HFFc6 (cell line): ENCODE data around the gene SCGB1C2. TPM values are rescaled to one million over a fixed set of nuclear protein-coding genes. Genes with fewer than 3 reads are reported as not detected.

ENCODE experiments used
- DNase-seq: peaks from one replicate; pipeline ENCODE4 v3.0.0-alpha.2; 2018
- H3K27ac Mint-ChIP-seq: 2 replicates; pipeline ENCODE4 v1.8.0; 2020; ENCODE audit warnings: mild to moderate bottlenecking, mixed read lengths
- H3K27me3 Mint-ChIP-seq: 2 replicates; pipeline ENCODE4 v1.8.0; 2021; ENCODE audit warnings: mild to moderate bottlenecking, moderate library complexity, mixed read lengths; ENCODE audit not compliant: insufficient read depth
- H3K36me3 Mint-ChIP-seq: 2 replicates; pipeline ENCODE4 v1.8.0; 2021; ENCODE audit warnings: low read depth, mixed read lengths
- H3K4me1 Mint-ChIP-seq: 2 replicates; pipeline ENCODE4 v1.8.0; 2020; ENCODE audit warnings: low read depth, mixed read lengths
- H3K4me3 Mint-ChIP-seq: 2 replicates; pipeline ENCODE4 v1.8.0; 2020; ENCODE audit warnings: mild to moderate bottlenecking, moderate library complexity, mixed read lengths
- H3K9me3 Mint-ChIP-seq: 2 replicates; pipeline ENCODE4 v1.8.0; 2020; ENCODE audit warnings: mild to moderate bottlenecking, mixed read lengths
- CTCF ChIP-seq: fragments of 200-600 bp; sonication (generic); IDR thresholded peaks from 2 replicates; pipeline ENCODE4 v1.5.0; 2021; ENCODE audit warnings: antibody characterized with exemption, mild to moderate bottlenecking
- total RNA-seq, 6 experiments: library from RNA; stranded (reverse); fragmentation: NEBNext Ultra II Directional; extraction: Animal tissue kit (Norgen Biotek cat#: 25700); gene quantifications; 2 replicates in 1 of 6; 3 replicates in 5 of 6; pipeline ENCODE4 v1.2.3, GENCODE V29; 2021

SCGB1C2 gene
- total RNA-seq, 6 experiments from 2014 or later, result not detected

- H3K9me3 Mint-ChIP-seq, result no peaks in the 10 kb centered on the region
- DNase-seq, result no peak
- peaks cover 7% of the 10 kb centered on the region for H3K4me1 Mint-ChIP-seq
- TF ChIP-seq CTCF, result no peak
- H3K27me3 Mint-ChIP-seq, result peaks cover 9% of the 10 kb centered on the region
- H3K4me3 Mint-ChIP-seq, result no peak overlapping the region
- no peaks in the 10 kb centered on the region for H3K36me3 Mint-ChIP-seq
- no peak overlapping the region for H3K27ac Mint-ChIP-seq
Observed at GRCh38 chr17:148757-149156, 11.4 kb downstream of the SCGB1C2 start.

GRCh38 chr17:149231-149630 lies 11.9 kb downstream of the SCGB1C2 start:
- no peak; the same call in 1 of the 2 replicates for TF ChIP-seq CTCF
- peaks cover 7% of the 10 kb centered on the region for H3K4me1 Mint-ChIP-seq
- no peaks in the 10 kb centered on the region for H3K36me3 Mint-ChIP-seq
- H3K4me3 Mint-ChIP-seq, result no peak overlapping the region
- no peaks in the 10 kb centered on the region for H3K9me3 Mint-ChIP-seq
- no peak overlapping the region for H3K27ac Mint-ChIP-seq
- peaks cover 9% of the 10 kb centered on the region for H3K27me3 Mint-ChIP-seq
- DNase-seq, result no peak

- H3K27me3 Mint-ChIP-seq, result peaks cover 10% of the 10 kb centered on the region
- DNase-seq, result no peak
- H3K4me1 Mint-ChIP-seq, result peaks cover 7% of the 10 kb centered on the region
Observed at GRCh38 chr17:149897-150584, 12.7 kb downstream of the SCGB1C2 start.

GRCh38 chr17:151004-151403 lies 13.6 kb downstream of the SCGB1C2 start:
- DNase-seq, result no peak
- Mint-ChIP-seq H3K4me3 (no peak overlapping the region), H3K4me1 (peaks cover 7% of the 10 kb centered on the region), H3K9me3 (no peaks in the 10 kb centered on the region), H3K27me3 (peaks cover 13% of the 10 kb centered on the region), H3K27ac (no peak overlapping the region), H3K36me3 (no peaks in the 10 kb centered on the region)
- TF ChIP-seq CTCF, result no peak

More at GRCh38 chr17:149897-150584, 12.7 kb downstream of the SCGB1C2 start:
- TF ChIP-seq CTCF, result no peak
- Mint-ChIP-seq H3K9me3 (no peaks in the 10 kb centered on the region), H3K27ac (no peak overlapping the region), H3K4me3 (no peak overlapping the region), H3K36me3 (no peaks in the 10 kb centered on the region)

- peak; percentile 22 for DNase-seq
- no peaks in the 10 kb centered on the region for H3K9me3 Mint-ChIP-seq
- peaks cover 7% of the 10 kb centered on the region for H3K4me1 Mint-ChIP-seq
- no peak overlapping the region for H3K4me3 Mint-ChIP-seq
- peaks cover 17% of the 10 kb centered on the region for H3K27me3 Mint-ChIP-seq
- no peaks in the 10 kb centered on the region for H3K36me3 Mint-ChIP-seq
- no peak for TF ChIP-seq CTCF
- no peak overlapping the region for H3K27ac Mint-ChIP-seq
Observed at GRCh38 chr17:151886-152859, 14.8 kb downstream of the SCGB1C2 start.
